ENCODE results near the gene TNRC6C.
A peak's percentile ranks its signal among the peaks of the same experiment; 100 is the strongest.
"Not testable (repeated sequence)": the region's sequence is repeated elsewhere in the genome, so short reads cannot be mapped to it uniquely, and the experiment has no call there.

Gene TNRC6C

DNA sequence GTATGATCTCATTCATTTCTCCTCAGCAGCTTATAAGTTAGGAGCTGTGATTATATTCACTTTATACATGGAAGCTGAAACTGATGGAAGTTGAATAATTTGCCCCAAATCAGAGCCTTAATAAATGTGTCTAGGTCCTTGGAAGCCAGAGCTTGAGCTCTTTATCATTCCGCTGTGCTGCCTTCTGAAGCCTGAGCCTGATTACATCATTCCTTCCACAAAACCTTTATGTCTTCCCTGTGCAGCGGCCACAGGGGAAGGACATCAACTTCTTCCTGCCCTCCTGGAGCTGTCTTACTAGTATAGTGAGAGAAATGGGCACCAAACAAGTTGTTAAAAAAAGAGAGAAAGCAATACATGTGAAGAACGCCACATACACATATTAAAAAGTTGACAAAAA is 6.8 kb downstream of the TNRC6C start:
- DNase-seq = no peak

DNA sequence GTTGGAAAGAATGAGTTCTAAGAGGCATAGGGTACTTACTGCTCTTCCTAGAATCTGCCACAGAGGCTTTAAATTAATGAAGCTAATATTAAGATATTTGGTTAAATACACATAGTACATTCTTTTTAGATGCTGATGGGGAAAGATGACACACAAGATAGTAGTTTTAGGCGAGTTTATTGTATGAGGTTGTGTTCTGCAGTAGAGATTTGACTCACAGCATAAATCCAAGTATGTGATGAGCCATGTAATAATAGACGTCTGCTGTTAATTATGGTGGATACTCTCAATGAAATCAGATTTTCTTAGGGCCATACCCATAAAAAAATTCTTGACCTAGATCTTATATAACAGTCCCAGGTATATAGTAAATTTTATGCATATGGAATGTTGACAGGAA is 8.0 kb downstream of the TNRC6C start:
- DNase-seq = no peak

DNA sequence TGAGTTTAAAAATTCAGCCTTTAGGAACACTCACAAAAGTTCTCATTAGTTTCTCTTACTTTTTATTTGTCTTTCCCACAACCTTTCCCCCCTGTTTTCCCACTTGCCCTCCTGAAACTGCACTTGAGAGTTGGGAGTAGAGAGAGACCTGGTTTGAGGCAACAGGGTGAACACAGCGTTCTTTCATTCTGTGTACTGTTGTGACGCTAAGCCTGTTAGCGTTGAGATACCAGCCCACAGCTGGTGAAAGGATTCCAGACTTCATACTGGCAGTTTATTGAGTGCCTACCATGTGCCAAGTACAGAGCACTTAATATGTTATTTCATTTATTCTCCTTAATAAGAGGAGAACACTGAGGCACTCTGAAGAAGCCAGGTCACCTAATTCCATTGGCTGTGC is 10.3 kb downstream of the TNRC6C start:
- DNase-seq = no peak

DNA sequence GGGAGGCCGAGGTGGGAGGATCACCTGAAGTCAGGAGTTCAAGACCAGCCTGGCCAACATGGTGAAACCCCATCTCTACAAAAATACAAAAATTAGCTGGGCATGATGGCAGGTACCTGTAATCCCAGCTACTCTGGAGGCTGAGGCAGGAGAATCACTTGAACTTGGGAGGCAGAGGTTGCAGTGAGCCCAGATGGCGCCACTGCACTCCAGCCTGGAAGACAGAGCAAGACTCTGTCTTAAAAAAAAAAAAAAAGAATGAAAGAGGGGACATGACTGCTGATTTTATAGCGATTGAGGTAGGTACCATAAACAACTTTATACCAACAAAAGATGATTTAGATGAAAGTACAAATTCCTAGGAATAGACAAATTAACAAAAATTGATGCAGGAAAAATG is 13.8 kb downstream of the TNRC6C start:
- not testable (repeated sequence) for DNase-seq

DNA sequence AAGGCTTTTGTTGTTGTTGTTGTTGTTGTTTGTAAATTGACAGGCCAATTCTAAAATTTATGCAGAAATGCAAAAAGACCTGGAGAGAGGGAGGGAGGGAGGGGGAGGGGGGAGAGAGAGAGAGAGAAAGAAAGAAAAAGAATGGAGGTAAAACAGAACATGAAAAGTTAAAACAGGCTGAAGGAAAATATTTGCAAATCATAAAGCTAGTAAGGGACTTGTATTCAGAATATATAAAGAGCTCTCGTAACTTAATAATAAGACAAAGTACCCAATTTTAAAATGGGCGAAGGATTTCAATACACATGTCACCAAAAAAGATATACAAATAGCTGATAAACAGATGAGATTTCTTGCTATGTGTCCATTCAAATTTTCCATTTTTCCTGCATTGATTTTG is 15.4 kb downstream of the TNRC6C start:
- DNase-seq = no peak

DNA sequence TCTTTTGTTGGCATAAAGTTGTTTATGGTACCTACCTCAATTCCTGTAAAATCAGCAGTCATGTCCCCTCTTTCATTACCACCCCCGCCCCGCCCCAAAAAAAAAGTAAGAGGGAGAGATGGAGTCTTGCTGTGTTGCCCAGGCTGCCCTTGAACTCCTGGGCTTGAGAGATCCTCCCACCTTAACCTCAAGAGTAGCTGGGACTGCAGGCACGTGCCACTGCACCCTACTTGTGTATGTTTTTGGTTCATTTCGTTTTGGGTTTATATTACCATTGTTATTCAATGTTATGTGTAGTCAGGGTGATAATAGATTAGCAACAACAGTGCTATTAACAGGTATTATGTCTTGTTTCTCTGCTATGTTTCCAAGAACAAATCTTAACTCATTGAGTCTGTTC is 15.9 kb downstream of the TNRC6C start:
- DNase-seq = no peak

DNA sequence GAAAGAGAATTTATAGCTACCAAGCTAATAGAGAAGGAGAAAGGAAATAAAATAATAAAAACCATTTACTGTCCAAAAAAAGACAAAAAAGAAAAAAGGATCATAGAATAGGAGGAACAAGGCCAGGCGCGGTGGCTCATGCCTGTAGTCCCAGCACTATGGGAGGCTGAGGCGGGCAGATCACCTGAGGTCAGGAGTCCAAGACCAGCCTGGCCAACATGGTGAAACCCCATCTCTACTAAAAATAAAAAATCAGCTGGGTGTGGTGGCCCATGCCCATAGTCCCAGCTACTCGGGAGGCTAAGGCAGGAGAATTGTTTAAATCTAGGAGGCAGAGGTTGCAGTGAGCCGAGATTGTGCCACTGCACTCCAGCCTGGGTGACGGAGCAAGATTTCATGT is 23.9 kb downstream of the TNRC6C start:
- DNase-seq = not testable (repeated sequence)

DNA sequence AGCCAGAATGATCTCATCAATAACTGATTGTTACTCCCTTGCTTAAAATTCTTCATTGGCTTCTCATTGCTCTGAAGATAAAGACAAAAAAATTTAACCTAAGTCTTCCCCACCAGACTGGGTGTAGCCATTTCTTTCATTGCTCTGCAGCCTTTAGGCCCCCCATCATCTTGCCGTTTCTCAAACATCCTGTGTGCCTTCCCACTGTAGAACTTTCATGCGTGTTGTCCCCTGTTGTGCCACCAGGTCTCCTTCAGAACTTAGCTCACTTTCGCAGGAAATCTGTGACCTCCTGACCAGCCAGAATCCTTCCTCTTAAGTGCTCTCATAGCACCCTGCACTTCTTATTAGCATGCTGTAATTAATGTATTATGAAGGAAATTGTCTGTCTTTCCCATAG is 31.8 kb downstream of the TNRC6C start:
- DNase-seq = no peak

DNA sequence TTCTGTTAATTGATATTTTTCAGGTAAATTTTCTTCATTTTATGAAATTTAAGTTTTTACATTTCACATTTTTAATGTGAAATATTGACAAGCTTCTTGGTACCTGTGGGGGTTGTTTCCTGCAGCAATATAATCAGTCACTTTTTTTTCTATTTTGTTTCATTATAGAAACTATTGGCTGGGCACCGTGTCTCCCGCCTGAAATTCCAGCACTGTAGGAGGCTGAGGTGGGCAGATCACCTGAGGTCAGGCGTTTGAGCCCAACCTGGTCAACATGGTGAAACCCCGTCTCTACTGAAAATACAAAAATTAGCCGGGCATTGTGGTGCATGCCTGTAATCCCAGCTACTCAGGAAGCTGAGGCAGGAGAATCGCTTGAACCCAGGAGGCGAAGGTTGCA is 35.2 kb downstream of the TNRC6C start:
- DNase-seq = not testable (repeated sequence)

DNA sequence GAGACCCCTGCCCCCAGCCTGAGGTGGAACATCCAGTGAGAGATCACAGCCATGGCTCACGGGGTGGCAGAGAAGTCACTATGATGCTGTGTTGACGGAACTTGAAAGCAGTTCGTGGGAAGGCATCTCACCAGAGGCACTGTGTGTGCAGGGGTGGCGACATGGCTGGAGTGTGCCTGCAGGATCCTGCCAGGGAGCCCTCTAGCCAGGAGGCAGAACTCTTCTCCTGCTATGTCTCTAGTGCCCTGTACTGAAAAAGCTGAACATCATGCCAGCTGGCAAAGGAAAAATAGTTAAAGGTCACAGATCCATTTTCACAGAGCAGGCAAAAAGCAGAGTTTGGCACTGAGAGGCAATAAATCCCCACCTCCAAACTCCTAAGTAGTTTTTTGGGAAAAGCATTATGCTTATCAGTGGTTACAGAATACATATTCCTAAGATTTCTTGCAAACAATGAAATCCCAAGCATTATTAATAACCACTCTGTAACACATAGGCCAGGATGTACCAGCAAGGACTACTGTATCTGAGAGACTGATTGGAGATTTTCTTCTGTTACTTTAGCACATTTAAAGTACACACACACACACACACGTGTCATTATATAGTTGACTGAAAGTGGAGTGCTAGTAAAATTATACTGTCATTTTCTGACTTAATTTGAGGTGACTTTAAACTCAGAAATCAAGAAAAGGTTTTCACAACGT is 36.8 kb downstream of the TNRC6C start:
- no peak for DNase-seq

DNA sequence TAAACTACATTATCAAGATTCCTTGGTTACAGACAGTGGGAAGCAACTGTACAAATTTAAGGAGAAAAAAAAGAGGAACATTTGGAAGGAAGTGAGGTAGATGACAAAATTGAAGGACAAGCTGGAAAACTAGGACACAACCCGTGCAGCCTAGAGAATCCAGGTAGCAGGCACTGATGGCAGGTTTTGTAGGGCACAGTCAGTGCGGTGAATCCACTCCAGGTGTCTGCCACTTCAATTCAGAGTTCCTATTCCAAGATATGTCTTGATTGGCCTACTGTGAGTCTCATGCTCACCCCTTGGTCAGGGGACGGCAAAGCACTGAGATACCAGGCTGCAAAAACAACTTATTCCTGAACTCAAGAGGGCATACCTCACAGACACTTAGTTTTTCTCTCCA is 37.8 kb downstream of the TNRC6C start:
- DNase-seq = no peak

DNA sequence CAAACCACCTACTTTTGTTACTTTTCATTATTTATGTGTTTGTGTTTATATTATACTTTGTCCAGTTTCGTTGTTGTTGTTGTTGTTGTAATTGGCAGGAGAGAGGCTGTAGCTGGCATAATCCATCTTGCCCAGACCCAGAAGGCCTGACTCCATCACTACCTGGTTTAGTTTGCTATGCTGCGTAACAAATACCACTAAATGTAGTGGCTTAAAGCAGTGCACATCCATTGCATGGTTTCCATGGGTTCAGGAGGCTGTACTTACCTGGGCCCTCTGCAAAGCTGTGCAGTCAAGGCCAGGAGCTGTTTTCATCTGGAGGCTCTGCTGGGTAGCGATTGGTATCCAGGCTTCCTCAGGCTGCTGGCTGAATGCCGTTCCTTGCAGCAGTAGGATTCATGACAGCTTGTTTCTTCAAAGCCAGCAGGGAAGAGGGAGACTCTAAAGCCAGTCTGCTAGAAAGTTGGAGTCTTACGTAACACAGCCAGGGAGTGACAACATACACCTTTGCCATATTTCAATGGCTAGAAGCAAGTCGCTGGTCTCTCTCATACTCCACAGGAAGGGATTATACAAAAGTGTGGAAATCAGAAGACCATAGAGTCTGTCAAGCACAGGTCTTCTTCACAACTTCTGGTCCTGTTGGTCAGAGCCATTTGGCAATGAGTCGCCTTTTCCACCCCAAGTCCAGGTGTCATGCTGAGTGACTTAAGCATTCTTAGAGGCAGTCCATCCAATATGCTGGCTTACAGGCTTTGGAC is 41.1 kb downstream of the TNRC6C start:
- DNase-seq = no peak

DNA sequence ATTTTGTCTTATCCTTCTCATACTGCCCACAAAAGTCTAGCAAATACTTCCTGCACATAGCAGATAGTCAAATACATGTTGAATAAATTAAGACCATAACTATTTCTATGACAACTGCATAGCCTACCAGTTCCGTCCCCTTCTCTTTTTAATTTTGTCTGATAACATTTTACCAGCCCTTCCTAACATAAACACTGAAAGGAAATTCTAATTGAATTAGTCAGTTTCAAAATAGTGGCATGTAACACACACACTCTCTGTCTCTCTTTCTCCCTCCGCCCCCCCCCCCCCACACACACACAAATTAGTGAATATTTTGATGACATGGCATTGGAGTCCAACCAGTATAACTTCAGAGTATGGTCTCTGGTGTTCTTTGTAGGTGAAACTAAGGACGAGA is 41.8 kb downstream of the TNRC6C start:
- no peak for DNase-seq

DNA sequence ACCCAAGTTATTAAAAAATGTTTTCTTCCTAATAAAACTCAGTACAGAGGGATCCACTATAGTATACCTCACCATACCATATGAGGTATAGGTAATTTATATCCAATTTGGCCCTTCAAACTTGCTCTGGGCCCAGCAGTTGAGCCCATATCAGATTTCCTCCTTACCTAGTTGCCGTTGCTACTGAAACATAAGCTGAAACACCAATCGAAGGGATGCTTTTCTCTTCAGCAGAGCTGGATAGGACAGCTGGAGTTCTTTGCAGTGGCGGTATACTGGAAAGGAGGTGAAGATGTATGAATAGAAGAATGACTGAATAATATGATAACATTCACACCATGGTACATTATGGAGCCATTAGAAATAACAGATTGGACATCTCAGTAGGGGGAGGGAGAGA is 42.7 kb downstream of the TNRC6C start:
- DNase-seq = no peak

DNA sequence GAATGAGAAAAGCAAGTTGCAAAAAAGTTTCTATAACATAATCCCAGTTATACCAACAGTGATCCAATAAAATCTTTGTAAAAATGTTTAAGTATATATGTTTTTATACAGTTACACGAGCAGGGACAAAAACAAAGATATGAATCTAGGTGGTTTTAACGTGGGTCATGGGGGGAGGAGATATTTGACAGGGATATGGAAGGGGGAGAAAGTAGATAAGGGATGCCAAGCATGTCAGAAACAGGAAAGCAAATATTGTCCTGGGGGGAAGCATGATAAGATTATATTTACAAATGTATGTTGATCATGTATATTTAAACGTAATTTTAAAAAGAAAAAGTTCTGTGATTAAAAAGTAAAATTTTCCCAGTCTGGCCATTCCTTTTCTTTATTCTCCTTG is 43.1 kb downstream of the TNRC6C start:
- DNase-seq = no peak

DNA sequence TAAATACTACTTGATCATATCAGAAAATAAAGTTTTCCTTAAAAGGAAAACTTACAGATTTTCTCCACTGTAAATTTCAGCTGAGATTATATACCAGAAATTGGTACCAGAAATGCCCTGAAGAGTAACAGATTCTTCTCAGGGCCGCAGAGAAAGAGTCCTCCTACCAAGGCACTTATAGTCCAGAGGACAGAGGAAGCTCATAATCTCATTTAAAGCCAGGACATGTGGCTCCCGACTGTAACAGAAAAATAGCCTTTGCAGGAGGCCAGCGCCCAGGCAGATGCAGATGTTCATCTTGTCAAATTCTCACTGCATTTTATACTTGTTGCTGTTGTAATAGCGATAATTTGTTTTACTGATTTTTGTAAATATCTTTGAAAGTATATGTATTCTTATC is 43.7 kb downstream of the TNRC6C start:
- DNase-seq = no peak

DNA sequence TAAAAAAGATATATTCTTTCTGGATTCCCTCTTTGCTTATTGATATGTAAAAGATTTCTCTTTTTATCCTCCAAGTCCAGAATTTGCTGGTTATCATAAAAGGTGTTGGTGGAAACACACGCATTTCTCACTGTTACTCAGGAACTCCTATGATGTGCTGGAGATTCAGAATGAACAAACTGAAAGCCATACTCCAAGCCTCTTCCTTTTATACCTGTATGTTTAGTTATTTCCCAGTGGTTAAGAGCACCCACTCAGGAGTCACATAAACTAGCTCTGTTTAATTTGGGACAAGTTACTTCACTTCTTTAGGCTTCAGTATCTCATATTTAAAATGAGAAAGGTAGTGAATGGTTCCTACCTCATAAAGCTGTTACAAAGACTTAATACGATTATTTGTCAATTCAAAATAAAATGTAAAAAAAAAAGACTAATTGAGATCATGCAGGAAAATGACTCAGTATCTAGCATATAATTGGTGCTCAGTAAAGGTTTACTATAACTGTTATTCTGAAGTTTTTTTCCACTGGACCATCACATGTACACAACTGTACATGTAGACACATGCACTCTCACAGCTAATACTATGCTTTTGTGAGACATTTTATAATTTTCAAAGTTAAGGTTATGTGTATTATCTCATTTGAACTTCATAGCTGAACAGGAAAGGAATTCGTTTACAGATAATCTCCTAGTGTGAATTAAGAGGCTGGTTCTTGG is 47.1 kb downstream of the TNRC6C start:
- no peak for DNase-seq

DNA sequence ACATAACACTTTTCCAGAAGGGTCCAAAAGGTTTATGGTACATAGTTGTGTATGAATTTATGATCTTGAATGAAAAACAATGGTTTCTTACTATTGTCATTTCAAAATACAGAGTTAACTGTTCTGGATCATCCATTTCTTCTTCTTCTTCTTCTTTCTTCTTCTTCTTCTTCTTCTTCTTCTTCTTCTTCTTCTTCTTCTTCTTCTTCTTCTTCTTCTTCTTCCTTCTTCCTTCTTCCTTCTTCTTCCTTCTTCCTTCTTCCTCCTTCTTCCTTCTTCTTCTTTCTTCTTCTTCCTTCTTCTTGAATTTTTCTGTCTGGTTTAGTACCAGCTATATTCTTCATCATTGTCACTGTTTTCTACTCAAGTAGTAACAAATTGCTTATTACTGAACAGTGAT is 47.8 kb downstream of the TNRC6C start:
- DNase-seq = no peak

DNA sequence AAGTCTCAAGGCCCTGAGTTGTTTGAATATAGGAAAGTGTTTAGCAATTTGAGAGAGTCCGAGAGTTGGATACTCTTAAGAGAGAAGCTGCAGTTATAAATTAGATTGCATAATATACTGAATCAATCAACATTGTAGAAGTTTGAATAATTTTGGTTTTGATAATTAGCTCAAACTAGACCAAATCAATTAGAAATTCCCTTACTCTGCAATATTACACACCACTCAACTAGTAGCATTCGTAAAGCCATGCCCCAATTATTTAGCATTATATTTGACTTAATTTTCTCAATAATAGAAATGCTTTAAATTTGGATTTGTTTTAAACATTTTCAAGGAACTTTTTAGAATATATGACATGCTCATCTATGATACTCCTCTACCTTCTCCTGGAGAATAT is 49.1 kb downstream of the TNRC6C start:
- no peak for DNase-seq

DNA sequence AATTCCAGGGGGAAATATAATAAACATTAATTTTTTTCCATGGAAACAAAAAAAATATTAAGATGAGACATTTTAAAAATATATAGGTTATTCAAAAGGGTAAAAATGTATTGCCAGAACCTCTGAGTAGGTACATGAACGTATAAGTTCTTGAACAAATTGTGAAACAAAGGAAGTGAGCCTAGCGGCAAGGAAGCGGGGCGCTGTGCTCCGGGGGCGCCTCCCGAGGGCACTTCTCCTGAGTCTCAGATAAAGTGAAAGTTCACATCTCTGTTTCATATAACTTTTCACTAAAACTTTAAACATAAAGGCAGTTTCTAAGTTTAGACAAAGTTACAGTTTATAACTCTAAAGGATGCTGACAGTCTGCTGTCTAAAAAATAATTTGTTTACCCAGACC is 52.3 kb downstream of the TNRC6C start:
- DNase-seq = no peak

DNA sequence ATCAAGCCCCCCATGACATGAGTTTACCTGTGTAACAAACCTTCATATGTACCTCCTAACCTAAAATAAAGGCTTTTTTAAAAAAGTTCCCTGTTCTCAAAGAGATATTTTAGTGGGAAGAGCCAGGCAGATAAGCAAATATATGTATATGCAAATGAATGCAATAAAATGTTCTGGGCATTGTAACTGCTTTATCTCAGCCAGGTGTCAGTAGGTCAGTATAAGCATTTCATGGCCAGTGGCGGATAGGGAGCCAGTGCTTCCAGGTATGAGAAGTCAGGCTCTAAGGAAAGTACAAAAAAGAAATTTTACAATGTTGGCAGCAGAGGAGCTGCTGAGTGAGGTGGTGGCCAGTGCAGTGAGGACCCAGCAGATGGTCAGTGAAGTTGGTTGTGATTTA is 53.9 kb downstream of the TNRC6C start:
- no peak for DNase-seq

DNA sequence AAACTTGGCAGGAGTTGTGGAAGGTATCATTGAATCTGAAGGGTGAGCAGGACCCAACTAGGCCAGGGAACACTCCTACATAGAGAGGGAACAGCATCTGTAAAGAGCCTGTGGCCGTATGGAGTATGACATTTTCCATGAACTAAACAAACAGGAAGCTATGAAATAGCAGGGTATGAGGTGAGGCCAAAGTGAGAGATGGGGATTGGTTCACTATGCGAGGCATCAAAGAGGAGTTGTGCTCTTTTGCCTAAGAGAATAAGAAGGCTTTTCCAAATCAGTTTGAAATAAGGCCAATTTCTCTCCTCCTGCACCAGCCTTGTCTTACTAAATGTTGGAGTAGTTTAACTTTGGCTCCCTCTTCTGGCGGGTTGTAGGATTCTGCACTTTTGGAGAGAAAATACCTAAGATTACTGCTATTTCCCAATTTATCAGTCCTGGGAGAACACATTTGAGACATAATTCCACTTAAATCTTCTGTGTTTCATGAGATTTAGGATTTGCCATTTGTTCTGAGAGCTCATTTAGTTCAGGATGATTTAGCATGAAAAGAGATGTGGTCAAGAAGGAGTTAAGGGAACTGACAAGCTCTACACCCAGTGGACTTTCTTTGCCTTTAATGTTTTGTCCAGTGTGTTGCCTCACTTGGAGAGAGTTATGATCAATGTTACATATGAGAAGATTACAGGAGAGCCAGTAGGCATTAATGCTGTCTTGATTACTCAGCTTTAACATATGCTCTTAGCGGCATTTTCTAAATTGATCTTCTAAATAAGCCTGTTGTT is 55.4 kb downstream of the TNRC6C start:
- peak in 3 of 4 experiments; percentile 9 to 31 (median 11) for DNase-seq

DNA sequence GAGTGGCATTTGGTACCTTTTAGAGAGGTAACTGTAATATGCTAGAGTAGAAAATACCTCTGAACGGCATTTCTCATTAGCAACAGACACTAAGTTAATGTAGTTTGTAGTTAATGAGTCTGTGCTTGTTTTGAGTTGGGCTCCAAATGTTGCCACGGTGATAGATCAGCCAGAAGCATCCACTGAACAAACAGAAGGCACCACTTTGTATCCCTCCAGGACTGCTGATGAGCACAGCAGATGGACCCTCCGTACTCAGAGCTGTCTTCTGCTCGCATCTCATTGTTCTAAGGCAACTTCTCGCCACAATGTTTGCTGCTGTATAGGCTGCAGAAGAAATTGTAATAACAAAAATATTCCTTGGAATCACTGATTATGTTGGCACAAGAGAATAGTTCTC is 56.1 kb downstream of the TNRC6C start:
- no peak for DNase-seq

Data from activated CD4-positive, CD25-positive, alpha-beta regulatory T cell (primary cell).